Measurements from ENCODE around the gene CAND1.
"Not testable (repeated sequence)": the region's sequence is repeated elsewhere in the genome, so short reads cannot be mapped to it uniquely, and the experiment has no call there.

Gene CAND1

DNA sequence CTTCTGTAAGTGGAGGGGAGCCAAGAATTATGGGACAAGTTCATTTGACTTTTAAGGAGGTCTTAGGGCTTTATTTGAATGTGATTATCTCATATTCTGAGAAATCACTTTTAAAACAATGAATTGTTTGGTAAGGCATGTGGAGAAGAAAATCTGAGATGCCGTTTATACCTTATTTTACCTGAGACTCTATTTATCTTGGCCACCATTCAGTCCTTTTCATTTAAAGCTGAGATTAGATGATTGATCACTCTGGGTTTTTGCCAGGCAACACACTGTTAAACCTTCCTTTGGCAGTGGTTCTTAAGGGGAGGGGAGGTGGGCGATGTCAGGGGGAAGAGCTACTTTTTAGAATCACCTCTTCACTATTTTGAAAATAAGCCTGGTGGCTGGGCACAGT lies 11.4 kb downstream of the CAND1 start:
- no peak for DNase-seq (ENCODE audit: low read depth)

DNA sequence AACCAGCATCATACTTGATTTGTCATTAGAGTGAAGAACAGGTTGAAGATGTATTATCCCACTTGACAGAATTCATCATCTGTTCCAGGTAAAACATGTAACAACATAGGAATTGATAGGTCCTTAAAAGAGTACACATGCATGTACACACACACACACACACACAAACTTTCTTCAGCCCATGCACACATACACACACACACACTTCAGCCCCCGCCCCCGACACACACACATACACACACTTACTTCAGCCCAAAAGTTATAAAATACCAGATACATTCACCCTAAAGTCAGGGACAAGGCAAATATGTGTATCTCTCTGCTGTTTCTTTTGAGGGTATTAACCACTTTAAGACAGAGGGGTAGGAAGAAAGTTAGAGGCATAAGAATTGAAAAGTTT lies 15.4 kb downstream of the CAND1 start:
- no peak for DNase-seq (ENCODE audit: low read depth)

DNA sequence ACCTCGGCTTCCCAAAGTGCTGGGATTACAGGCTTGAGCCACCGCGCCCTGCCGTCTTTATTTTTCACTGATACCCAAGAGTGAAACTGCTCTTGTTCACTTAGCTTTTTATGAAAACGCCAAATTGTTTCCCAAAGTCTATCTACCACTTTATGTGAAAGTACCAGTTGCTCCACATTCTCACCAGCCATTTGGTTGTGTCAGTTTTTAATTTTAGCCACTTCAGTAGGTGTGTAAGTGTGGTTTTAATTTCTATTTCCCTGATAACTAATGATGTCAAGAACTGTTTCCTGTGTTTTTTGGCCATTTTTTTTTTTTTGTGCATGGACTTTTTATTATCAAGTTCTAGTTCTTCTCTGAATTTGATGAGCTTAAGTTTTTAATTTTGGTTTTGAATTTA lies 17.1 kb downstream of the CAND1 start:
- DNase-seq (ENCODE audit: low read depth): no peak

DNA sequence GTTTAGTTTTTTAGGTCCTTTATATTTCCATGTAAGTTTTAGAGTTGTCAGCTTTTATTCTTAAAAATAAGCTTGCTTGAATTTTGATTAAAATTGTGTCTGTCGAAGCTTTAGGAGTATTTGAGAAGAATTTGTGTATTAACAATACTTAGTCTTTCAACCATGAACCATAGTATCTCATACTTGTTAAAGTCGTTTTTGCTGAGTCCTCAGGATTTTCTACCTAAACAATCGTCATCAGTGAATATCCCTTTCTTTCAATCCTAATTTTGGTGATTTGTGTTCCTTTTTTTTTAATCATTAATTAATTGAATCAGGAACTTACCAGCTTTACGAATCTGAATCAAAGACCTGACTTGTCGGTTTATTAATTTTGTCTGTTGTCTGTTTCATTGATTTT lies 18.2 kb downstream of the CAND1 start:
- no peak for DNase-seq (ENCODE audit: low read depth)

DNA sequence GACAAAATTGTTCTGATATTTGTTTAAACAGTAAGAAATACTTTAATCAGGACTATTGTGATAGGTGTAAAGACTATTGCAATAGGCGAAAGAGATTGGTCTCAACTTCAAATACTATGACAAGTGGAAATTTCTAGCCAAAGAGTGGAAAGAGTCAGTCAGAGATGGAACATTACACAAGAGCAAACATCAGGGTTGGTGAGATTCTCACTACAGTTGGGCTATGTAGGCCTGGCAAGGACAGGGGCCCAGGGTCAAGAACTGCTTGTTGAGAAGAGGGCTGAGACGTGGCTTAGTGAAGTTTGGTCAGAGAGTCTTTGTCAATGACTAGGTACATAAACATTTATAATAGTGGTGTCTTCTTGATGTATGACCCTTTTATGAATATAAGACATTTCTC lies 19.4 kb downstream of the CAND1 start:
- DNase-seq (ENCODE audit: low read depth): no peak

DNA sequence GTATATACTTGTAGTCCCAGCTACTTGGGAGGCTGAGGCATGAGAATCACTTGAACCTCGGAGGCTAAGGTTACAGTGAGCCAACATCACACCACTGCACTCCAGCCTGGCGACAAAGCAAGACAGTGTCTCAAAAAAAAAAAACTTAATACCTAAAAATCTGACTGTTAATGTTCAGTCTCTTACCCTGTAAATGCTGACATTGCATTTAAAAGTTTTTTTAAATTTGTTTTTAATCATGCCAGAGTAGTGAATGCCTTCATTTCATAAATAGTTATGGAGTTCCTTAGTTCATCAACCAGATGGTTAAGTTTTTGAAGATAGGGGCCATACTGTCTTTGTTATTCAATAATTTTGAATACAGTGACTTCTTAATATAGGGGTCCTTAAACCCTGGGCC lies 21.2 kb downstream of the CAND1 start:
- DNase-seq (ENCODE audit: low read depth): no peak

DNA sequence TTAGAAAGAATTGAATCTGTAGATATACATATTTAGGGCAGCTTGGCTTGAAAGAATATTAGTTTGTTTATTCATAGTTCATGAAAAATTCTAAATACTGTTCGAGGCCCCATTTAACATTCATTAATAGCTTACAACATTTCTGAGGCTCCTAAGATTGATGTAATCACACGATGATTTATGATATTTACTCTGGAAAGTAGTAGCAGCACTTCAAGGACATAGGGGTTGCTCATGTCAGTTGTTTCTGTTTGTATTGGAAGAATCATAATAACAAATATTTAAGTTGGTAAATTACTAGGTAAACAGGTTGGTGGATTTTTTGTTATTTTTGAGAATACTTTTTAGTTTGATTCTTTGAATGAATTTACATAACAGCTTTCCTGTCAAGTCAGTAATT lies 30.4 kb downstream of the CAND1 start:
- DNase-seq (ENCODE audit: low read depth): no peak

DNA sequence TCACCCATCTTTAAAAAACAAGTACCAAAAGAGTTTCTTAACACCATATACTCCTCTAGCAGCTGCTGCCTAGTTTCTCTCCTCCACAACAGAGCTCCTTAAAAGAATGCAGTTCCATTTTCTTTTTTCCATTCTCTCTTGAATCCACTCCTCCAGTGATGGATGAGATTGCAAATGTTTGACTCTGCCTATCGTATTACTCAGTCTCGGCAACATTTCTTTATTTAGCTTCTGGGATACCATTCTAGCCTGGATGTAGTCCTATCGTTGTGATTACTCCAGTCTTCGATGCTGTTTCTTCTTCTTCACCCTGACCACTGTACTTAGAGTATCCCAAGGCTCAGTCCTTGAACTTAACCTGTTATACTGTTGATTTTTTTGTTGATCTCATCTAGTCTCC lies 30.8 kb downstream of the CAND1 start:
- no peak for DNase-seq (ENCODE audit: low read depth)

DNA sequence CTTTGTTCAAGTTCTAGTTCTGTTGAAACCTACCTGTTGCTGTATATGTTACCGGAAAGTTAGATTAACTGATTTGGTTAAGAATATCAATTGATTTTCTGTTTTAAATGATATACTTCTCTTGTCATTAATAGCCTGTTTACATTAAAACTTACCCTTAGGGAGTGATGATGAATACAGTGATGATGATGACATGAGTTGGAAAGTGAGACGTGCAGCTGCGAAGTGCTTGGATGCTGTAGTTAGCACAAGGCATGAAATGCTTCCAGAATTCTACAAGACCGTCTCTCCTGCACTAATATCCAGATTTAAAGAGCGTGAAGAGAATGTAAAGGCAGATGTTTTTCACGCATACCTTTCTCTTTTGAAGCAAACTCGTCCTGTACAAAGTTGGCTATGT lies 33.0 kb downstream of the CAND1 start:
- no peak for DNase-seq (ENCODE audit: low read depth)

DNA sequence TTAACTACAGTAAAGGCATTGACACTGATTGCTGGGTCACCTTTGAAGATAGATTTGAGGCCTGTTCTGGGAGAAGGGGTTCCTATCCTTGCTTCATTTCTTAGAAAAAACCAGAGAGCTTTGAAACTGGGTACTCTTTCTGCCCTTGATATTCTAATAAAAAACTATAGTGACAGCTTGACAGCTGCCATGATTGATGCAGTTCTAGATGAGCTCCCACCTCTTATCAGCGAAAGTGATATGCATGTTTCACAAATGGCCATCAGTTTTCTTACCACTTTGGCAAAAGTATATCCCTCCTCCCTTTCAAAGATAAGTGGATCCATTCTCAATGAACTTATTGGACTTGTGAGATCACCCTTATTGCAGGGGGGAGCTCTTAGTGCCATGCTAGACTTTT lies 36.4 kb downstream of the CAND1 start:
- DNase-seq (ENCODE audit: low read depth): no peak

DNA sequence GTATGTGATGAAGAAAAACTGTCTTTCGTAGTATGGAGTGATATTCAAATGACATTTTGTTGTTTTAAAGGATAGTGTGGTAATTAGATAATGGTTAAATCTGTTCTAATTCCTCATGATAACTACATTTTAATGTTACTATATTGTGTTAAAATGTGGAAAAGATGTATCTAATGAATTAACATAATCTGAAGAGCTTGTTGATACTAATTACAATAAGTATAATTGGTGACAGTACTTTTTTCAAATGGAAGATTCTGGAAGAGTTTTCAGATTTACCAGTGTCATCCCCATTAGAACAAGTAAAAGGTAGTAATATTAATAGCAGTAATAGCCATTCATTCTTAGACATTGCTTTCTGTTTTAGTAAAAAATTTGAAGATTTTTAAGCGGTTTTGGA lies 37.6 kb downstream of the CAND1 start:
- DNase-seq (ENCODE audit: low read depth): no peak

DNA sequence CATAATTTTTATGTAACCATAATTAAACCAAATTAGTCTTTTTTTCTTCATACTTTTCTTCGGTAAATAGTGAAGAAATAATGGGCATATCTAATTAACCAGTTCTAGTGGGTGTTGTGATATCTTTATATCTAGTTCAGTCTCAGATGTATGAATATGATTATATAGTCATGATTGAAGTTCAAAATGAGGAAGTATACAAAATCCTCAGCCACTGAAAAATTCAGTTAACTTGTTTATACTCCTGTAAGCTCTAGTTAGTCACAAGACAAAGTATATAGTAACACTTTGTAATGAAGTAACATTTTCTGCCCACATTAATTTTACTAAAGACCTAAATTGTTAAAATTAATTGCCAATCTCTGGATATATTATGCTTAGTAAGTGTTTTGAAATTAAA lies 46.5 kb downstream of the CAND1 start:
- DNase-seq (ENCODE audit: low read depth): no peak

DNA sequence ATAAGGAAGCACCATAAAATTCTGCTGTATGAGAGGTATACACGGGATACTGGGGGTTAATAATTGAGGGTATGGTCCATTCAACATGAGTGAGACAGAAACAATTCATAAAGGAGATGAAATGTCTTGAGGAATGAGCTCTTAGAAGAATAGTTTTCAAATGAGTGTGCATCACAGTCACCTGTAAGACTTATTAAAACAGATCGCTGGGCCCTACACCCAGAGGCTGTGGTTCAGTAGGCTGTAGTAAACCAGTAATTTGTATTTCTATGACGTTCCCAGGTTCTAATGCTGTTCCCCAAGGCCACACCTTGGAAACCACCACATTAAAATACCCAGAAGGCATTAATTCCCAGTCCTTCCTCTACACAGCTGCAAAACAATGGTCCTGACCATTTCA lies 49.6 kb downstream of the CAND1 start:
- no peak for DNase-seq (ENCODE audit: low read depth)

DNA sequence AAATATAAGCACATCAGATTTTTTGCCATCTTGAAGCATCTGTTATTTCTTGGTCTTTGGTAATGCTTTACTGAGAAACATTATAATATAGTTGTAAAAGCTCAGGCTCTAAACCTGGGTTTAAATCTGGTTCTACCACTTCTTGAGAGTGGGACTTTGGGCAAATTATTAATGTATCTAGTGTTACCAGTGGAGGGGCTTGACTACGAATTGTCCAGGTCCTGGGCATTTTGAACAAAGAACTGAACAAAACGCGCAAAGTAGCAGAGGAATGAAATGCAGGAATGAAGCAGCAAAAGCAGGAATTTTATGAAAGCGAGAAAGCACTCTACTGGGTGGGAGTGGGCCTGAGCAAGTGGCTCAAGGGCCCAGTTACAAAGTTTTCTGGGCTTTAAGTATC lies 50.8 kb downstream of the CAND1 start:
- DNase-seq (ENCODE audit: low read depth): no peak

DNA sequence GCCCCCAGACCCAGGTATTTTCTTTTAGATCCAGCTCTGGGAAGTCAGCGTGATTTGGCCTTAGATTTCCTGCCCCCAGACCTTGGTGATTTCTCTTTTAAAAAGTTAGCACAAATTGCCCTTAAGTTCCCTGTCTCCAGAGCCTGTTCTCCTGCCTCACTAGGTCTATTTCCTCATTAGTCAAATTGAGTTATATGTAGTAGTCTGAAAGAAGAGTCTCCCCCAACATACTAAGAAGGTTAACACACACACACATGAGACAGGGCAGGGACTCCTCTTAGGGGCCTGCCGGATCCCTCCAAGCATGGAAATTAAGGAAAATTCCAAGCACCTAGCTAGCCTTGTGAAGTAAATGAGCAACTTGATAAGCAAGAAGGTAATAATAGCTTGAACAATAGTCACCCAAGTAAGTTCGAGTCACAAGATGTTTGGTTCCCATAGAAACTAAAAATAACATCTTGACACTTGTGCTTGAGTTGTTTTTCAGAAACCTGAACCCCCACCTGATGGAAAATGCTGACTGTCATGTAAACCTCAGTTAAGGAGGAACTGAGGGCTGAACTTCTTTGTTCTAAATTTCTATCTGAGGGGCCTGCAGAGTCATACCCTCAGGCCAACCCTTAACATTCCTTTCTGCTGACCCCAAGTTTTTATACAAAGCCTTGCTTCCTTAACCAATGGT lies 51.6 kb downstream of the CAND1 start:
- DNase-seq (ENCODE audit: low read depth): no peak

DNA sequence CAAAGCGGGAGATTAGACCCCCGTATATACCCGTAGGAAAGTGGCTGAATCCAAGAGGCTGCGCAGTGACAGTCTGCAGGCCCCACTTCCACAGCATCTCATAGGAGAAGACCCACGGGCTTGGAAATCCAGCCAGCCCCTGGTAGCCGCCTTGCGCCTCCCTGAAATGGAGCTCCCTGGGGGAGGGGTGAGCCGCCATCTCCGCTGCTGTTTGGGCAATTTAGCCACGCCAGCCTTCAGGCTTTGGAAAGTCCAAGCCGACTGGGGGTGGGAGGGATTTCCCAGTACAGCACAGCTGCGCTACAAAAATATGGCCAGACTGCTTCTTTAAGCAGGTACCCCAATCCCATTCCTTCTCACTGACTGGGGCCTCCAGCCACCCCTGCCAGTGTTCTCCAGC lies 53.4 kb downstream of the CAND1 start:
- DNase-seq (ENCODE audit: low read depth): no peak

DNA sequence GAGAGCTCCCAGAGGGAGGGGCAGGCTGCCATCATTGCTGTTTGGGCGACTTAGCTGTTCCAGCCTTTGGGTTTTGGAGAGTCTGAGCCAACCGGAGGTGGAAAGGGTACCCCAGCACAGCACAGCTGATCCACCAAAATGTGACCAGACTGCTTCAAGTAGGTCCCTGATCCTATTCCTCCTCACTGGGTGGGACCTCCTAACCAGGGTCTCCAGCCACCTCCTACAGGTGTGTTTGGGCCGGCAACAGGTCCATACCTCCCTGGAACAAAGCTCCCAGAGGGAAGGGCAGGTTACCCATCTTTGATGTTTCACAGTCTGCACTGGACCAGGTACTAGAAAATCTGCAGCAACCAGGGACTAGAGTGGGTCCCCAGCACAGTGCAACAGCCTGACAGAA lies 53.8 kb downstream of the CAND1 start:
- no peak for DNase-seq (ENCODE audit: low read depth)

DNA sequence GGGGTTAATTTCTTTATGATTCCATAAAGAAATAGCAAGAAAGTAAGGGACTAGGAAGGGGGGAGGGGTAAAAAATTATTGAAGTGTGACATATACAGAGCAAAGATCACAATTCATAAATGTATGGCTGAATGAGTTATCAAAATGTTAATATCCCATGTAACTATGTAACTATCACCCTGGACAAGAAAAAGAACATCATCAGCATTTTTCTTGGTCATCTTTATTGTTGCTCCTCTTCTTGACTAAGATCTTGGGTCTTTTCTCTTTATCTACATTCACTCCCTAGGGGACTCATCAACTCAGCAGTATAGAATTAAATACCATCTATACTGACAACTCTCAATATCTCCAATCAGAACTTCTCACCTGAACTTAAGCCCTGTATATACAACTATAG lies 57.5 kb downstream of the CAND1 start:
- no peak for DNase-seq (ENCODE audit: low read depth)

DNA sequence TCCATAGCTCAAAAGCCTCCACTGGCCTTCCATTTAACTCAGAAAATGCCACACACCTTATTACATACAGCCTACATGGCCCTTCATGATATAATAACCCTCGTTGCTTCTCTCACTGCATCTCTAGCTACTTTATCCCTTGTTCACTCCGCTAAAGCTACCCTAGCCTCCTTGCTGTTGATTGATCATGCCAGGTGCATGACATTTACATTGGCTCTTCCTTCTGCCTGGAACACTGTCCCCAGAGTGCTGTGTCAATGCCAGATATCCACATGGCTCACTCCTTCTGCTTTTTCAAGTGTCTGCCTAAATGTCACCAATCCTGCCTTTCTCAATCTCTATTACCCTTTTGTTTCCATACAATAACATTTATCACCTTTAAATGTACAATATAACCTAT lies 58.3 kb downstream of the CAND1 start:
- no peak for DNase-seq (ENCODE audit: low read depth)

DNA sequence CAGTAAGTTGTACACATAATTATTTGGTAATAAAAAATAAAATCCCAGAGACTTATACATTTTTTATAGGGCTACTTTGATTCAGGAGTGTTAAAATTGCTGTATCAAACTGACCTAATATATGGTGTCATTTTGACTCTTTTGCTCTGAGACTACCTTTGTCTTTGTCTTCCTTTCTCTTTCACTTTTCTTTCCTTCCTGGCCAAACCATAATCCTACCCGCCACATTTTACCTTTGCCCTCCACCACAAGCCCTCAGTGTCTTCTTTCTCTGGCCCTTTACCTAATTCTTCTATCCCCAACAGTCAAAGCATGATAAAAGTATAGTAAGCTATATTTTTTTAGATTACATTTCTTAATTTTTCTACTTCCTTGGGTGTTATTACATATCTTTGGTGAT lies 62.0 kb downstream of the CAND1 start:
- DNase-seq (ENCODE audit: low read depth): no peak

DNA sequence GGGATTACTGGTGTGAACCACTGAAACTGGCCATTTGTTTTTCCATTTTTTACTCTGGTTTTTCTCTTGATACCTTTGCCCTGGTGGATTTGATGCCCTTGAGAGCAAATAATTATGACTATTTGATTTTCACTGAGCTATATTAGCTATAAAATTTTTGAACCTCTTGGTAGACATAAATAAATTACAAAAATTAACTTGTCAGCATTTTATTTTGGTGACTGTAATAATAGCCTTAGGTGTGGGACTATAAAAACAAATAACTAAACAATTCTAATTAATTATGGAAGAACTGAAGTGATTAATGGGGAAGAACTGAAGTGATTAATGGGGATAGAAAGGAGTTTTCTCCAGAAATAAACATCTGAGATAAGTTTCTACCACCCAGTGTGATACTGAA lies 62.7 kb downstream of the CAND1 start:
- DNase-seq (ENCODE audit: low read depth): no peak

DNA sequence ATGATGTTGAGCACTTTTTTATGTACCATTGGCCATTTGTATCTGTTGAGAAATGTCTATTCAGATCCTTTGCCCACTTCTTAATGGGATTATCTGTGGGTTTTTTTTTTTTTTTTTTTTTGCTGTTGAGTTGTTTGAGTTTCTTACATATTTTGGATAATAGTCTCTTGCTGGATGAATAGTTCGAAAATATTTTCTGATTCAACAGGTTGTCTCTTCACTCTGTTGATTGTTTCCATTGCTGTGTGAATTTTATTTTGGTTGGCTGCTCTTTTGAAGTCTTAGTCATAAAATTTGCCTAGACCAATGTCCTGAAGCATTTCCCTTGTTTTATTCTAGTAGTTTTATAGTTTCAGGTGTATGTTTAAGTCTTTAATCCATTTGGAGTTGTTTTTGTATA lies 64.5 kb downstream of the CAND1 start:
- no peak for DNase-seq (ENCODE audit: low read depth)

DNA sequence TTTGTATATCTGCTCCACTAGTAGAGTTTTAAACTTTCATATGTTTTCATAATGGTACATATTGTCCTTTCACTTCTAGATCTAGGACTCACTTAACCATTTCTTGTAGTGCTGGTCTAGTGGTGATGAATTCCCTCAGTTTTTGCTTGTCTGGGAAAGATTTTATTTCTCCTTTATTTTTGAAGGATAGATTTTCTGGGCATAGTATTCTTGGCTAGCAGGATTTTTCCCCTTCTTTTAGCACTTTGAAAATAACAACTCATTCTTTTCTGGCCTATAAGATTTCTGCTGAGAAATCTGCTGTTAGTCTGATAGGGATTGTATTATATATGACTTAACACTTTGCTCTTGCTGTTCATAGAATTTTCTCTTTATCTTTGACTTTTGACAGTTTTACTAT lies 69.3 kb downstream of the CAND1 start:
- no peak for DNase-seq (ENCODE audit: low read depth)

DNA sequence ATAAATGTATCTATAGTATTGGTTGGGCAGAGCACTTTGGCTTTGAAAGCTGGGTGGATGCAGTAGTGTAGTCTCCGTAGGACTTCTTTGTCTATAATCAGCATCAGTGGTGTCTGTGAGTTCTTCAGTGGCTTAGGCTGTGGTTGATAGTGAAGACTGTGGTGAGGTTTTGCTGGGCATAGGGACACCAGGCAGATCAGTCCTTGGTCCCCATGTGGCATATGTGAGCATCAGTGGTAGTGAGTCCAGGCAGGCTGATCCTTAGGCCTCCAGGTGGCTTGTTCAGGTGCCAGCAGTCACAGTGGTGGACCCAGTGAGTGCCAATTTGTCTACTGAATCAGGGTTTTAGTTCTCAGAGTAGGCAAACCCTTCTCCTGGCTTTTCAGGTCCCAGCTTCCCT lies 70.4 kb downstream of the CAND1 start:
- DNase-seq (ENCODE audit: low read depth): no peak

DNA sequence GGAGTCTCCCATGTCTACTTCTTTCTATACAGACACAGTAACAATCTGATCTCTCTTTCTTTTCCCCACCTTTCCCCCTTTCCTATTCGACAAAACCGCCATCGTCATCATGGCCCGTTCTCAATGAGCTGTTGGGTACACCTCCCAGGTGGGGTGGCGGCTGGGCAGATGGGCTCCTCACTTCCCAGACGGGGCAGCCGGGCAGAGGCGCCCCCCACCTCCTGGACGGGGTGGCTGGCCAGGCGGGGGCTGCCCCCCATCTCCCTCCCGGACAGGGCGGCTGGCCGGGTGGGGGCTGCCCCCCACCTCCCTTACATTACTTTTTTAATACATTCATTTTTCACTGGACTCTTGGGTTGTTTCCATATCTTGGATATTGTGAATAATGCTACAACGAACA lies 71.9 kb downstream of the CAND1 start:
- not testable (repeated sequence) for DNase-seq (ENCODE audit: low read depth)

All from activated T-cell treated with anti-CD3 and anti-CD28 coated beads for 48 hours (primary cell).